Measurements from ENCODE around the gene RALGPS1. TPM values are rescaled to one million over a fixed set of nuclear protein-coding genes. Genes with fewer than 3 reads are reported as not detected.

The RALGPS1 gene
- total and polyA plus RNA-seq, 2 experiments from 2014 or later = 13.1 to 22.1 TPM

DNA sequence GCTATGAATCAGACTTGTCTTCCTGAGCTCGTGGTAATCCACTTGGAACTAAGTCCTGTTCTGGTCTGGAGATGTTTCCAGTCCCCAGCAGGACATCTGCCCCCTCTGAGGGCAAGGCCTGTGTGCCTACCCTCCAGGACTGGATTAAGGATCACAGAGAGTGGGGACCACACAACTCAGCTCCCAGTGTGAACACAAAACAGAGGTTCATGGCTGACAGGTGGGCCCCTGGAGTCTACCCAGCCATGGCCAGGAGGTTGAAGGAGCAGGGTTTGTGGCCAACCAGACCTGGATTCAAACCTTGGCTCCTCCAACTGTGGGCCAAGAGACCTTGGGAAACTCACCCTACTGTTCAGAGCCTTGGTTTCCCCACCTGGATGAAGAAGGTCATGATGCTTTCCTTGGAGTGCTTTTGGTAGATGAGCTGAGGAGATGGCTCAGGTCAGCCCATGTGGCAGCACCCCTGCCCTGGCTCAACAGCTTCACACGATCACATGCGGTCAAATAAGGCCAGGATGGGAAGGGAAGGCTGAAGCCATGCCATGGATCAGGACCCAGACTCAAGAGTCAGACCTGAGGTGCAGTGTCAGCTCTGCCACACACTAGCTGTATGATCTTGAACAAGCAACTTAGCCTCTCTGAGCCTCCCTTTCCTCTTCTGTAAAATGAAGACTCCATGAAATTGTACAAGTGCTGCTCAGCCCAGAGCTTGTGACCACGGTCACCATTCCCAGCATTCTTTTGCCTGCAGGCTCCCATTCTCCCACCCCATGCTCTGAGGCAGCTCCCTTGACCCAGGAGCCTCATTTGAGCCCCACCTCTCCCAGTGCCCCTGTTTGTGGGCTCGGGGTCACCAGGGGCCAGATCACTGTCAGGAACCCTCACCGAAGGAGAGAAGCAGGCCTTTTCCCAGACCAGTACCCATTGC is 235.1 kb downstream of the RALGPS1 start:
- Histone ChIP-seq H3K9me2 (replicated peaks; ENCODE audit: insufficient read depth) (no peaks in the 10 kb centered on the region), H3K27ac (no peak overlapping the region), H2AFZ (no peak overlapping the region), H4K20me1 (ENCODE audit: insufficient read depth, poor library complexity, severe bottlenecking) (no peaks in the 10 kb centered on the region), H3K9me3 (ENCODE audit: low read depth) (no peaks in the 10 kb centered on the region), H3K79me2 (no peaks in the 10 kb centered on the region), H3K4me1 (ENCODE audit: insufficient read depth) (no peaks in the 10 kb centered on the region), H3K4me3 (no peak overlapping the region), H3K27me3 (no peaks in the 10 kb centered on the region), H3K4me2 (no peak overlapping the region), H3K36me3 (replicated peaks; ENCODE audit: insufficient read depth, low read depth) (no peaks in the 10 kb centered on the region)
- WGBS (ENCODE audit: low lambda C conversion rate, missing lambda C conversion rate) = 89% methylated on average over 6 of the region's 6 CpGs
- TF ChIP-seq, protein P1, sequence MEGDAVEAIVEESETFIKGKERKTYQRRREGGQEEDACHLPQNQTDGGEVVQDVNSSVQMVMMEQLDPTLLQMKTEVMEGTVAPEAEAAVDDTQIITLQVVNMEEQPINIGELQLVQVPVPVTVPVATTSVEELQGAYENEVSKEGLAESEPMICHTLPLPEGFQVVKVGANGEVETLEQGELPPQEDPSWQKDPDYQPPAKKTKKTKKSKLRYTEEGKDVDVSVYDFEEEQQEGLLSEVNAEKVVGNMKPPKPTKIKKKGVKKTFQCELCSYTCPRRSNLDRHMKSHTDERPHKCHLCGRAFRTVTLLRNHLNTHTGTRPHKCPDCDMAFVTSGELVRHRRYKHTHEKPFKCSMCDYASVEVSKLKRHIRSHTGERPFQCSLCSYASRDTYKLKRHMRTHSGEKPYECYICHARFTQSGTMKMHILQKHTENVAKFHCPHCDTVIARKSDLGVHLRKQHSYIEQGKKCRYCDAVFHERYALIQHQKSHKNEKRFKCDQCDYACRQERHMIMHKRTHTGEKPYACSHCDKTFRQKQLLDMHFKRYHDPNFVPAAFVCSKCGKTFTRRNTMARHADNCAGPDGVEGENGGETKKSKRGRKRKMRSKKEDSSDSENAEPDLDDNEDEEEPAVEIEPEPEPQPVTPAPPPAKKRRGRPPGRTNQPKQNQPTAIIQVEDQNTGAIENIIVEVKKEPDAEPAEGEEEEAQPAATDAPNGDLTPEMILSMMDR (IDR thresholded peaks at IDR 0.05; ENCODE audit: poor library complexity) = no peak
- TF ChIP-seq EZH2 (IDR thresholded peaks at IDR 0.05; ENCODE audit: borderline replicate concordance) (no peak), EZH2phosphoT487 (IDR thresholded peaks at IDR 0.05; ENCODE audit: low read depth, severe bottlenecking, unreplicated experiment) (no peak)
- DNase-seq (ENCODE audit: low spot score) = no peak

DNA sequence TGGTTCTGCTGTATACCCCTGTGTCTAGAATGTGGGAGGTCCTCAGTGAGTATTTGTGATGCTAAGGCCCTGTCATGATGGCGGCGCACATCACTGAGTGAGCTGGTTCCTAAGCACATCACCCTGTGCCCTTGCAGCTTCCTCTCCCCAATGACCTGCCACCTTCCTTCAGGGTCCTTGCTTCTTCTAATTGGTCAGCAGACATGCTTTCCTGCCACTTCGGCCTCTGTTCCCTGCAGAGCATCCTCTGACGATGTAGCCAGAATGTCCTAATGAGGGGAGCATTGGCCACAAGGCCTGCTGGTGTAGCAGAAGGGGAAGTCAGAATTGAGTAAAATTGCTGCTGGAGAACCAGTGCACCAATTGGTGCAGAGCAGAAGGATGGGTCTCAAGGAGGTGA is 238.9 kb downstream of the RALGPS1 start:
- H2AFZ ChIP-seq = no peak overlapping the region
- no peak overlapping the region for H3K4me2 ChIP-seq
- H3K9me2 ChIP-seq (replicated peaks; ENCODE audit: insufficient read depth) = no peaks in the 10 kb centered on the region
- no peak overlapping the region for H3K4me3 ChIP-seq
- no peaks in the 10 kb centered on the region for H3K27me3 ChIP-seq
- no peaks in the 10 kb centered on the region for H4K20me1 ChIP-seq (ENCODE audit: insufficient read depth, poor library complexity, severe bottlenecking)
- DNase-seq (ENCODE audit: low spot score) = no peak
- 97% methylated on average over 4 of the region's 4 CpGs for WGBS (ENCODE audit: low lambda C conversion rate, missing lambda C conversion rate)
- no peaks in the 10 kb centered on the region for H3K4me1 ChIP-seq (ENCODE audit: insufficient read depth)
- H3K36me3 ChIP-seq (replicated peaks; ENCODE audit: insufficient read depth, low read depth) = no peaks in the 10 kb centered on the region
- H3K79me2 ChIP-seq = no peaks in the 10 kb centered on the region
- TF ChIP-seq, protein P1 (IDR thresholded peaks at IDR 0.05; ENCODE audit: poor library complexity) = no peak
- TF ChIP-seq EZH2 (IDR thresholded peaks at IDR 0.05; ENCODE audit: borderline replicate concordance) (no peak), EZH2phosphoT487 (IDR thresholded peaks at IDR 0.05; ENCODE audit: low read depth, severe bottlenecking, unreplicated experiment) (no peak)
- no peak overlapping the region for H3K27ac ChIP-seq
- H3K9me3 ChIP-seq (ENCODE audit: low read depth) = no peaks in the 10 kb centered on the region

DNA sequence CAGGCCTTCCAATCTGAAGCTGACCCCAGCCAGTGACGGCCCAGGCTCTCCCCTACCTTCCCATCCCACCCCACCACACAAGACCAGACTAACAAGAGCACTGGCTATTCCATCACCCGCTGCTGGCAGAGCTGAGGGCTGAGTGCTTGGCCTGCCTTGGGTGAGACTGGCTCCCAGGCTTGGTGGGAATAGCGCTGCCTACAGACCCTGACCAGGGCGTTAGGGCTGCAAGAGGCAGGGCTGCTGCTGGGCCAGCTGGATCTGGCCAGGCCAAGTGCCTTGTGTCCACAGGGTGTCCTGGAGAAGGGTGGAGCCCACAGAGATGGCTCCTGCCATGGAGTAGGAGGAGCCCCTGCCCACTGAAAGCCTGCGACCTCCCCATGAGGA is 239.4 kb downstream of the RALGPS1 start:
- Histone ChIP-seq H4K20me1 (ENCODE audit: insufficient read depth, poor library complexity, severe bottlenecking) (no peaks in the 10 kb centered on the region), H3K4me2 (no peak overlapping the region), H3K4me1 (ENCODE audit: insufficient read depth) (peaks cover 3% of the 10 kb centered on the region), H2AFZ (no peak overlapping the region), H3K4me3 (no peak overlapping the region), H3K9me3 (ENCODE audit: low read depth) (no peaks in the 10 kb centered on the region), H3K36me3 (replicated peaks; ENCODE audit: insufficient read depth, low read depth) (no peaks in the 10 kb centered on the region), H3K9me2 (replicated peaks; ENCODE audit: insufficient read depth) (no peaks in the 10 kb centered on the region), H3K79me2 (no peaks in the 10 kb centered on the region), H3K27me3 (no peaks in the 10 kb centered on the region), H3K27ac (no peak overlapping the region)
- DNase-seq (ENCODE audit: low spot score) = no peak
- 98% methylated on average over 5 of the region's 5 CpGs for WGBS (ENCODE audit: low lambda C conversion rate, missing lambda C conversion rate)
- TF ChIP-seq, protein P1 (IDR thresholded peaks at IDR 0.05; ENCODE audit: poor library complexity) = no peak
- TF ChIP-seq EZH2 (IDR thresholded peaks at IDR 0.05; ENCODE audit: borderline replicate concordance) (no peak), EZH2phosphoT487 (IDR thresholded peaks at IDR 0.05; ENCODE audit: low read depth, severe bottlenecking, unreplicated experiment) (no peak)
